ENCODE measurements around the gene DNTTIP2. TPM values are rescaled to one million over a fixed set of nuclear protein-coding genes. Genes with fewer than 3 reads are reported as not detected.

Gene DNTTIP2
- total RNA-seq, 1 experiment from 2014 or later, result 101 TPM

GRCh38 chr1:93842750-93843500 is 36.1 kb downstream of the DNTTIP2 start:
- Histone ChIP-seq H2AK5ac (ENCODE audit: insufficient read length, low read length) (no peak overlapping the region), H3K23ac (ENCODE audit: insufficient read length, low read depth, low read length) (no peak overlapping the region), H3K23me2 (ENCODE audit: insufficient read length, low read depth, low read length, poor library complexity, severe bottlenecking) (no peaks in the 10 kb centered on the region), H3K9me3 (ENCODE audit: control insufficient read depth, low read depth, low read length) (no peaks in the 10 kb centered on the region), H3K27ac (ENCODE audit: insufficient read length, low read depth, low read length) (no peak overlapping the region), H3K4ac (ENCODE audit: low read depth, low read length) (no peak overlapping the region), H4K20me1 (ENCODE audit: control insufficient read depth, insufficient read depth, insufficient read length) (no peaks in the 10 kb centered on the region), H2AFZ (ENCODE audit: low read length) (no peak overlapping the region), H2BK20ac (ENCODE audit: low read depth, low read length, poor library complexity, severe bottlenecking) (no peak overlapping the region), H2BK5ac (ENCODE audit: insufficient read length, low read length) (no peak overlapping the region), H3K4me1 (ENCODE audit: insufficient read depth, low read length) (no peaks in the 10 kb centered on the region; the same call in 1 of the 2 replicates), H2BK15ac (ENCODE audit: low read depth, low read length) (no peak overlapping the region), H3K9ac (ENCODE audit: extremely low read depth, insufficient read length, low read length) (no peak overlapping the region), H3K56ac (ENCODE audit: insufficient read length, low read depth, low read length) (no peak overlapping the region), H3K4me2 (ENCODE audit: insufficient read depth, insufficient read length, low read length) (no peak overlapping the region), H3T11ph (ENCODE audit: low read length) (no peak overlapping the region), H2BK120ac (ENCODE audit: low read depth, low read length, poor library complexity, severe bottlenecking) (no peak overlapping the region), H3K79me1 (ENCODE audit: insufficient read depth, low read depth, low read length, poor library complexity, severe bottlenecking) (no peaks in the 10 kb centered on the region), H3K27me3 (ENCODE audit: insufficient read depth, low read length) (no peaks in the 10 kb centered on the region), H4K8ac (replicated peaks; ENCODE audit: insufficient read length, low read depth, low read length) (no peak overlapping the region), H2BK12ac (ENCODE audit: insufficient read length, low read depth, low read length) (no peak overlapping the region), H3K79me2 (ENCODE audit: insufficient read depth, low read length) (no peaks in the 10 kb centered on the region), H4K91ac (ENCODE audit: insufficient read length, low read depth, low read length) (no peak overlapping the region), H3K14ac (ENCODE audit: insufficient read depth, low read length) (no peak overlapping the region), H4K5ac (ENCODE audit: insufficient read length, low read depth, low read length) (no peak overlapping the region), H3K18ac (ENCODE audit: insufficient read length, low read depth, low read length) (no peak overlapping the region)
- H3K36me3 Mint-ChIP-seq (ENCODE audit: insufficient read depth in 1 of 3, low read depth in 3 of 3), result peaks cover 3 to 11% (median 6%) of the 10 kb centered on the region in 3 experiments; a peak in 5 of 7 replicates
- H3K27ac Mint-ChIP-seq, result no peak overlapping the region
- DNase-seq, result no peak
- peaks cover 3% of the 10 kb centered on the region; the same call in 1 of the 2 replicates for H3K27me3 Mint-ChIP-seq (ENCODE audit: low read depth)
- WGBS (ENCODE audit: extremely low coverage, insufficient read length, low lambda C conversion rate), result no CpG with 5 or more reads among the region's 5 CpGs
- peaks cover 13 to 15% of the 10 kb centered on the region in 2 experiments for H3K4me1 Mint-ChIP-seq
- no peak overlapping the region for H3K4me3 Mint-ChIP-seq
- peaks cover 0 to 1% of the 10 kb centered on the region in 2 experiments; a peak in 3 of 5 replicates for H3K9me3 Mint-ChIP-seq
- TF ChIP-seq CTCF (conservative IDR thresholded peaks at IDR 0.05), result no peak

Measured in H9 (cell line).